ENCODE measurements around the gene PAPPA.

DNA sequence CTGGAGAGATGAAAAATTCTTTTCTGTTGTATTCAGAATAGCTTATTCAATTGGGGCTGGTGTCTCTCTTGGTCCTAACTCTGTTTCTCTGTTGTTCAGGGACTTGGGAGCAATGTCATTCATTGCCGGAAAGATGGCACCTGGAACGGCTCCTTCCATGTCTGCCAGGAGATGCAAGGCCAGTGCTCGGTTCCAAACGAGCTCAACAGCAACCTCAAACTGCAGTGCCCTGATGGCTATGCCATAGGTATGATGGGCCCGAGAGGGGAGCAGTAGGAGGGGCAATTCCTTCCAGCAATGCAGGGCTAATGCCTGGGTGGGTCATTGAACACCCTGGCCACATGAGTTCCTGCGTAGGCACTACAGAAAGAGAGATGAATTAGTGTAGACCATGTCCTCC, 208.9 kb downstream of the PAPPA start:
- TF ChIP-seq CTCF (IDR thresholded peaks at IDR 0.05 in 2 of 3, conservative IDR thresholded peaks at IDR 0.05 in 1 of 3; ENCODE audit: borderline replicate concordance in 1 of 3, insufficient read depth in 1 of 3, low read depth in 2 of 3, low read length in 2 of 3) (no peak), SP1 (IDR thresholded peaks at IDR 0.05; ENCODE audit: low read depth) (no peak), MAX (IDR thresholded peaks at IDR 0.05) (no peak), ZBTB33 (IDR thresholded peaks at IDR 0.05; ENCODE audit: extremely low read depth, insufficient replicate concordance, low read length) (no peak), EZH2 (IDR thresholded peaks at IDR 0.05) (no peak)
- TF ChIP-seq, protein P1, sequence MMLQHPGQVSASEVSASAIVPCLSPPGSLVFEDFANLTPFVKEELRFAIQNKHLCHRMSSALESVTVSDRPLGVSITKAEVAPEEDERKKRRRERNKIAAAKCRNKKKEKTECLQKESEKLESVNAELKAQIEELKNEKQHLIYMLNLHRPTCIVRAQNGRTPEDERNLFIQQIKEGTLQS (IDR thresholded peaks at IDR 0.05) = no peak
